Skeletal muscle tissue (tissue), 4 donors: ENCODE results near the gene IL1B. TPM values are rescaled to one million over a fixed set of nuclear protein-coding genes. Genes with fewer than 3 reads are reported as not detected.

Experiments used
- H3K27ac ChIP-seq: one replicate; pipeline ENCODE4 v1.7.0; 2013; ENCODE audit warnings: mild to moderate bottlenecking, low read depth, low read length, inconsistent platforms
- H3K27me3 ChIP-seq, 3 donors: one replicate each; pipeline ENCODE4 v1.7.0; 2013; ENCODE audit warnings: low read length in 3 of 3; ENCODE audit not compliant: control insufficient read depth in 3 of 3, insufficient read depth in 3 of 3
- H3K36me3 ChIP-seq, 3 donors: one replicate each; pipeline ENCODE4 v1.7.0; 2013; ENCODE audit warnings: low read length in 3 of 3; ENCODE audit not compliant: control insufficient read depth in 3 of 3, insufficient read depth in 3 of 3
- H3K4me1 ChIP-seq, 3 donors: one replicate each; pipeline ENCODE4 v1.7.0; 2013; ENCODE audit warnings: low read length in 3 of 3, mild to moderate bottlenecking in 3 of 3; ENCODE audit not compliant: control insufficient read depth in 3 of 3, insufficient read depth in 3 of 3
- H3K4me3 ChIP-seq, 3 donors: one replicate each; pipeline ENCODE4 v1.7.0; 2013; ENCODE audit warnings: low read length in 3 of 3
- H3K9ac ChIP-seq, 3 donors: one replicate each; pipeline ENCODE4 v1.7.0; 2013; ENCODE audit warnings: low read length in 3 of 3, mild to moderate bottlenecking in 3 of 3, moderate library complexity in 2 of 3, low read depth in 1 of 3
- H3K9me3 ChIP-seq, 3 donors: one replicate each; pipeline ENCODE4 v1.7.0; 2013; ENCODE audit warnings: low read length in 3 of 3; ENCODE audit not compliant: control insufficient read depth in 3 of 3
- total RNA-seq: library from RNA; depleted of rRNA; stranded (reverse); fragments of >200 nt; gene quantifications from one replicate; pipeline ENCODE4 v1.2.3, GENCODE V29; 2014
- donor health status: Osteomylitis.

Gene IL1B
- total RNA-seq, 1 donor from 2014 or later = 1.0 TPM

GRCh38 chr2:112793449-112793978 lies 43.1 kb downstream of the IL1B start:
- H3K27ac ChIP-seq = no peak overlapping the region
- no peaks in the 10 kb centered on the region for H3K36me3 ChIP-seq
- H3K4me1 ChIP-seq = no peaks in the 10 kb centered on the region
- peaks cover 0 to 4% (median 0%) of the 10 kb centered on the region in 3 donors for H3K27me3 ChIP-seq
- no peak overlapping the region for H3K4me3 ChIP-seq
- H3K9me3 ChIP-seq = no peaks in the 10 kb centered on the region
- no peak overlapping the region for H3K9ac ChIP-seq

DNA sequence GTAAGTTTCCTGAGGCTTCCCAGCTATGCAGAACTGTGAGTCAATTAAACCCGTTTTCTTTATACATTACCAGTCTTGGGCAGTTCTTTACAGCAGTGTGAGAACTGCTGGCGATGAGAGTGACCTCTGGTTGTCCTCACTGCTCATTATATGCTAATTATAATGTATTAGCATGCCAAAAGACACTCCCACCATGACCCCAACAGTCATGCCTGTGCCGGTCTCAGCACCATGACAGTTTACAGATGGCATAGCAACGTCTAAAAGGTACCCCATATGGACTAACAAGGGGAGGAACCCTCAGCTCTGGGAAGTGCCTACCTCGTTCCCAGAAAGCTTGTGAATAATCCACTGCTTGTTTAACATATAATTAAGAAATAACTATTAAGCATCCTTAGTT lies 44.2 kb downstream of the IL1B start:
- Histone ChIP-seq H3K4me1 (no peaks in the 10 kb centered on the region), H3K27ac (no peak overlapping the region), H3K9ac (no peak overlapping the region), H3K4me3 (no peak overlapping the region), H3K27me3 (no peaks in the 10 kb centered on the region), H3K9me3 (no peaks in the 10 kb centered on the region), H3K36me3 (no peaks in the 10 kb centered on the region)

- no peak overlapping the region for H3K4me3 ChIP-seq
- H3K9me3 ChIP-seq = no peaks in the 10 kb centered on the region
- H3K36me3 ChIP-seq = no peaks in the 10 kb centered on the region
- H3K4me1 ChIP-seq = no peaks in the 10 kb centered on the region
- no peaks in the 10 kb centered on the region for H3K27me3 ChIP-seq
- no peak overlapping the region for H3K27ac ChIP-seq
- no peak overlapping the region for H3K9ac ChIP-seq
Observed at GRCh38 chr2:112791693-112792230, 44.8 kb downstream of the IL1B start.

- Histone ChIP-seq H3K4me3 (no peak overlapping the region), H3K27me3 (no peaks in the 10 kb centered on the region), H3K27ac (no peak overlapping the region), H3K9ac (no peak overlapping the region), H3K4me1 (no peaks in the 10 kb centered on the region), H3K36me3 (no peaks in the 10 kb centered on the region), H3K9me3 (no peaks in the 10 kb centered on the region)
Observed at GRCh38 chr2:112791019-112791418, 45.6 kb downstream of the IL1B start.

DNA sequence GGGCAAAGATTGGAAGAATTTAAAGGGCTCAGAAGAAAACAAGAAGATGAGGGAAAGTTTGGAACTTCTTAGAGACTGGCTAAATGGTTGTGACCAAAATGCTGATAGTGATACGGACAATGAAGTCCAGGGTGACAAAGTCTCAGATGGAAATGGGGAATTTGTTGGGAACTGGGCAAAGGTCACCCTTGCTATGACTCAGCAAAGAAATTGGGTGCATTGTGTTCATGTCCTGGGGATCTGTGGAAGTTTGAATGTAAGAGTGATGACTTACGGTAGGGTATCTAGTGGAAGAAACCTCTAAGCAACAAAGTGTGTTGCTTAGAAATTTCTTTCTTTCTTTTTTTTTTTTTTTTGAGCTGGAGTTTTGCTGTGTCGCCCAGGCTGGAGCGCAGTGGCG lies 46.3 kb downstream of the IL1B start:
- H3K9me3 ChIP-seq = no peaks in the 10 kb centered on the region
- H3K27ac ChIP-seq = no peak overlapping the region
- no peaks in the 10 kb centered on the region for H3K4me1 ChIP-seq
- H3K36me3 ChIP-seq = no peaks in the 10 kb centered on the region
- no peak overlapping the region for H3K9ac ChIP-seq
- H3K4me3 ChIP-seq = no peak overlapping the region
- no peaks in the 10 kb centered on the region for H3K27me3 ChIP-seq

- no peaks in the 10 kb centered on the region for H3K36me3 ChIP-seq
- H3K9me3 ChIP-seq = no peaks in the 10 kb centered on the region
- H3K27me3 ChIP-seq = no peaks in the 10 kb centered on the region
- no peak overlapping the region for H3K27ac ChIP-seq
- H3K4me3 ChIP-seq = no peak overlapping the region
- H3K9ac ChIP-seq = no peak overlapping the region
- H3K4me1 ChIP-seq = no peaks in the 10 kb centered on the region
Observed at GRCh38 chr2:112789186-112789585, 47.4 kb downstream of the IL1B start.

DNA sequence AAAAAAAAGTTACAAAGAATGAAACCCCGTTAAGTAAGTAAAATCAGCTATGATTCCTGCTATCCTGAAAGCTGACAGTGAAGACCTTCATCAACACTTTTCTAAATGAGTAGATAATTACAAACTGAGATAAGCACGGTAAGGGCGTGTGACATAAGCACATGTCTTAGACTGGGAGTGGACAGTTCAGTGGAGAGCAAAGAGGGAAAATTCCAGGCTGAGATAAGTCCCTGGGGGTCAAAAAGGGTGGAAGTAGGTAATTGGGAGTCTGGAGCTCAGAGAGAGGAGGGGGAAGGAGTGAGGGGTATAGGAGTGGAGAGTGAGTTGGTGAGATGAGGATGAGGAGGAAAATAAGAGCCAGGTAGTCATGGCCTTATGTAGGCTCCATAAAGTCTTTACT lies 47.9 kb downstream of the IL1B start:
- no peaks in the 10 kb centered on the region for H3K27me3 ChIP-seq
- H3K36me3 ChIP-seq = no peaks in the 10 kb centered on the region

DNA sequence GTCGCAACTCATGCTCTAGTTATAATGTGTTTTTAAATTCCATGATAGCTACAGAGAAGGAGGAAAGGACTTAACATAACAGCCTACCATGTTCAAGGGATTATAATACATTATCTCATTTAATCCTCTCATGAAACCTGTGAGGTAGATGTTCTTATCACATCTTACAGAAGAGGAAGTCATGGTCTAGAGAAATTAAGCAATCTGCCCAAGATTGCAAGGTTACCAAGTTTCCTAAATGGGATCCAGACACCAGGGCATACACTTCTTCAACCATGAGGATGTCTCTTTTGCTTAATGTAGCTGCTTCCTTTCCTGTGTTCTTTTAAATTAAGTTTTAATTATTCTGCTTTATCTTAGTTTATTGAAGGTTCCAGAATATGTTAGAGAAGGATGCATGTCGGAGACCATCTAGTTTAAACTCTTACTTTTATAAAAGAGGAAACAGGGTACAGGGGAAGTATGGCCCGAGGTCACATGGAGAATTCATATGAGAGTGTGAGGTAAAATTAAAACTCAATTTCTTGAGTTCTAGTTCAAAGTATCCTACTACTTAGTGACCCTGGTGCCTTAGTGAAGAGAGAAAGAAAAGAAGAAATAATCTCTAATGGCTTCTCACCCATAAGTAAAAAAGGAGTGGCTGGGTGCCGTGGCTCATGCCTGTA lies 48.7 kb downstream of the IL1B start:
- Histone ChIP-seq H3K4me1 (no peaks in the 10 kb centered on the region), H3K36me3 (no peaks in the 10 kb centered on the region), H3K9me3 (no peaks in the 10 kb centered on the region), H3K4me3 (no peak overlapping the region), H3K9ac (no peak overlapping the region), H3K27ac (no peak overlapping the region), H3K27me3 (no peaks in the 10 kb centered on the region)

More for the DNA sequence above, 47.9 kb downstream of the IL1B start:
- Histone ChIP-seq H3K4me1 (no peaks in the 10 kb centered on the region), H3K4me3 (no peak overlapping the region), H3K9ac (no peak overlapping the region), H3K27ac (no peak overlapping the region), H3K9me3 (no peaks in the 10 kb centered on the region)

DNA sequence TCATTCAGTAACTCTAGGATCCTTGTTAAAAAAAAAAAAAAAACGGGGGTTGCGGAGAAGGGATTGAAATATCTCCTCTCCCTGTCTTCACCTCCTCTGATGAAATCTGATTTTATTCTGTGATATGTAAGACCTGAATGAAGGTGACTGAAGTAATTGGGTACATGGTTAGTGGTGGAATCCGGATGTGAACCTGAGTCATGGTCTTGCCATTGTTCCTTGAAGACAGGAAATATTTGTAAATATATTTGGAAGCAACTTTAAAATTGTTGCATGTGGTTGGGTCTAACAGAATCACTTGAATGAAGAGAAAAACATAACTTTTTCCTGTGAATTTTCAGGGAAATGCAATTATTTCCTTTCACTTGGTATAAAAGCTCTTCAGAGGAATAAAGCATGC lies 49.3 kb downstream of the IL1B start:
- no peaks in the 10 kb centered on the region for H3K36me3 ChIP-seq
- no peaks in the 10 kb centered on the region for H3K27me3 ChIP-seq
- H3K4me1 ChIP-seq = no peaks in the 10 kb centered on the region
- H3K27ac ChIP-seq = no peak overlapping the region
- no peaks in the 10 kb centered on the region for H3K9me3 ChIP-seq
- H3K9ac ChIP-seq = no peak overlapping the region
- no peak overlapping the region for H3K4me3 ChIP-seq

DNA sequence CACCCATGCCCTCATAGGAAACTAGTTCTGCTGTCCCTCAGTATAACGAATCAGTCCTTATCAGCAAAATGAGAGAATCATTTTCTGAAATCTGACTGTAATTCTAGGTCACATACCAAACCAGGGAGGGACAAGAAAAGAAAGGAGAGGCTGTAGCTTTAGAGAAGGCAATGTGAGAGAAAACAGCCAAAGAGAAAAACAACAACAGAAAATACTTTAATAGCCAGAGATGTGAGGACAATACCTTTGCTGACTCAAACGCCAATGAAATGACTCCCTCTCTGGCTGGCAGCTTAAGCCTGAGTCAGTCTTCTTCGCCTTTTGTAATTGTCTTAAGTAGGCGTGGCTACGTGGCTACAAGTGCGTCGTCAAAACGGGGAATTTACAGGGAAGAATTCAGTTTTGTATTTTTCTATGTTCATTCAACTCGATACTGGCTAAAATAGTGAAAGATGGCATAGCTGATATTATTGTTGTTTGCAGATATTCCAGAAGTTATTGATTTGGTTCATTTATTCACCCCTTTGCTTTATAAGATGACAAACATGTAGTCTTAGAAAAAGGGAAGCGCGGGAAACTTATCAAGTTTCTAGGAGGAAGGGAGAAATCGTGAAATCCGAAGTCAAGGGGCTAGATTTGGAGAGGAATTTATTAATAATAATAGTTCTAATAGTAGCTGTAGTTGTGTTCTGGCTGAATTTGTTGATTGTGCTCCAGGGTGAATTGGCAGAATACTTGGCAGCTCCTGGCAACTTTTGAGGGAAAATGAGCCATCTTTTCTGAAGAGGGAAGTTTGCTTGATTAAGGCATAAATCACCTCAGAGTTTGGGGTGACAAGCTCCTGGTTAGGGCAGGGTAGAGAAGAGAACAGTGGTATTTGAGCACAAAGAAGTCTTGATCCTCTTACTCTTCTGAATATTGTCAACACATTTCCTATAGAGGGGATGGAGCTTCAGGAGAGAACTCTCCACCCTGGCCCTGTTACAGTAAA lies 52.1 kb downstream of the IL1B start, which contains the start of gene IL1A:
IL1A (minus strand) TSS at position 295 of the 991 bp plus-strand sequence. CDS start 723 bp downstream, outside the sequence.
- Histone ChIP-seq H3K4me3 (no peak within 1 kb of the TSS), H3K36me3 (no peaks in the 10 kb centered on the region), H3K4me1 (no peaks in the 10 kb centered on the region), H3K9me3 (peaks cover 0 to under 1% (median 0%) of the 10 kb centered on the region in 3 donors), H3K27me3 (no peaks in the 10 kb centered on the region), H3K9ac (no peak within 1 kb of the TSS), H3K27ac (no peak within 1 kb of the TSS)
